Uterus (tissue), 4 donors: ENCODE results near the gene FANCC. TPM values are rescaled to one million over a fixed set of nuclear protein-coding genes. Genes with fewer than 3 reads are reported as not detected.
A peak's percentile ranks its signal among the peaks of the same experiment; 100 is the strongest.

Source experiments
- DNase-seq, 2 donors: peaks; one replicate each; pipeline ENCODE4 v3.0.0-alpha.2; 2019 to 2020
- H3K27ac ChIP-seq, 2 donors: fragments of 200-600 bp; sonication (generic); 1 replicate in 1 of 2; 2 replicates in 1 of 2; pipeline ENCODE4 v1.5.1; 2016 to 2018
- H3K27me3 ChIP-seq, 2 donors: fragments of 200-600 bp; sonication (generic); one replicate each; pipeline ENCODE4 v1.5.1; 2018 to 2019; ENCODE audit warnings: control low read depth in 1 of 2
- H3K36me3 ChIP-seq, 2 donors: fragments of 200-600 bp; sonication (generic); one replicate each; pipeline ENCODE4 v1.5.1; 2019; ENCODE audit warnings: control low read depth in 1 of 2
- H3K4me1 ChIP-seq, 2 donors: fragments of 200-600 bp; sonication (generic); one replicate each; pipeline ENCODE4 v1.5.1; 2018 to 2019; ENCODE audit warnings: control low read depth in 1 of 2
- H3K4me3 ChIP-seq, 2 donors: fragments of 200-600 bp; sonication (generic); 1 replicate in 1 of 2; 2 replicates in 1 of 2; pipeline ENCODE4 v1.5.1; 2018 to 2019; ENCODE audit warnings: mild to moderate bottlenecking in 1 of 2
- H3K9me3 ChIP-seq, 2 donors: fragments of 200-600 bp; sonication (generic); one replicate each; pipeline ENCODE4 v1.5.1; 2019; ENCODE audit warnings: control low read depth in 1 of 2
- CTCF ChIP-seq, 4 experiments: fragments of 200-600 bp in 2 of 4; fragments of 450-650 bp in 2 of 4; sonication (generic) in 2 of 4; IDR thresholded peaks; one replicate each; pipeline ENCODE4 v1.5.1; 2016 to 2019; ENCODE audit warnings: antibody characterized with exemption in 4 of 4, mild to moderate bottlenecking in 2 of 4, moderate library complexity in 1 of 4
- POLR2A ChIP-seq, 2 donors: fragments of 450-650 bp; IDR thresholded peaks; one replicate each; pipeline ENCODE4 v1.6.1; 2016; ENCODE audit warnings: antibody characterized with exemption in 2 of 2, mild to moderate bottlenecking in 1 of 2, moderate library complexity in 1 of 2
- intact Hi-C: fragments of 100-400 bp; cut with DNase I; formaldehyde crosslinking; loops from one replicate; pipeline ENCODE4 v1.15.1; 2023; ENCODE audit warnings: low total_unique reads
- total RNA-seq, 4 donors: library from RNA; depleted of rRNA in 3 of 4; stranded (reverse); fragments of >200 nt in 3 of 4; gene quantifications; one replicate each; pipeline versions ENCODE4 v1.1.0 to v1.2.4, GENCODE V29; 2014 to 2023
- donor health status: DM: yes; HTN: yes; CAD: no.

Gene FANCC
- total RNA-seq, 4 donors from 2014 or later: 4.1 to 21.4 (median 15.9) TPM

- no peaks in the 10 kb centered on the region for H3K4me1 ChIP-seq
- TF ChIP-seq POLR2A (IDR thresholded peaks at IDR 0.05): no peak
- peak in 2 of 4 experiments; percentile 21 to 25 for TF ChIP-seq CTCF (IDR thresholded peaks at IDR 0.05)
- H3K4me3 ChIP-seq: no peak overlapping the region
- no peaks in the 10 kb centered on the region for H3K9me3 ChIP-seq
- H3K27ac ChIP-seq: peak overlapping the region; percentile 59 to 61
- no peaks in the 10 kb centered on the region for H3K27me3 ChIP-seq
- no peaks in the 10 kb centered on the region for H3K36me3 ChIP-seq
- intact Hi-C loops: no loop called here
- DNase-seq: peak in 1 of 2 donors; percentile 17
Observed at GRCh38 chr9:95116002-95116807, 201.3 kb downstream of the FANCC start.

GRCh38 chr9:95115104-95115503 lies 202.4 kb downstream of the FANCC start:
- no peaks in the 10 kb centered on the region for H3K9me3 ChIP-seq
- no peak overlapping the region for H3K4me3 ChIP-seq
- intact Hi-C loops: no loop called here
- H3K4me1 ChIP-seq: no peaks in the 10 kb centered on the region
- H3K27ac ChIP-seq: no peak overlapping the region
- no peak for DNase-seq
- H3K27me3 ChIP-seq: no peaks in the 10 kb centered on the region
- H3K36me3 ChIP-seq: no peaks in the 10 kb centered on the region
- TF ChIP-seq POLR2A (IDR thresholded peaks at IDR 0.05): no peak
- no peak for TF ChIP-seq CTCF (IDR thresholded peaks at IDR 0.05)

GRCh38 chr9:95112436-95113280 lies 204.9 kb downstream of the FANCC start:
- no peak for TF ChIP-seq POLR2A (IDR thresholded peaks at IDR 0.05)
- TF ChIP-seq CTCF (IDR thresholded peaks at IDR 0.05): no peak
- Histone ChIP-seq H3K27ac (no peak overlapping the region), H3K27me3 (no peaks in the 10 kb centered on the region), H3K4me3 (no peak overlapping the region), H3K9me3 (no peaks in the 10 kb centered on the region), H3K36me3 (no peaks in the 10 kb centered on the region), H3K4me1 (no peaks in the 10 kb centered on the region)
- intact Hi-C loops: loop anchor here (5.0 kb wide), 1 partner anchor 325 kb away; no protein-coding TSS in a partner anchor
- DNase-seq: no peak

DNA sequence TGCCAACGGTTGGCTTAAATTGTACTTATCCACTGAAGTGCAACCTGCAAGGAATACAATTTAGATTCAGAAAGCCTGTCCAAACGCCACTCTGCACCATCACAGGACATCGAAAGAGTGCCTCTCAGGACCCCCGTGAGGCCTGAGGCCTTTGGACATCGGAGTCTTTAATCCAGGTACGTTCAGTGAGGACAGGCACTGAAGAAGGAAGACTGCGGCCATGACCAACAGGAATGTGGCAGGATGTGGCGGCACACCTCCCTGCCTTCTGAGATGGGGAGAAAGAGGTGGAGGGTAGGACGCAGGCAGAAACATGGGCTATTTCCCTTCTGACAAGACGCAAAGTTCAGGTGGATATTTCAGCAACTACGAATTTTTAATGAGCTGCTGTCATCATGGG lies 205.8 kb downstream of the FANCC start:
- no peak for DNase-seq
- Histone ChIP-seq H3K36me3 (no peaks in the 10 kb centered on the region), H3K4me1 (peaks cover 0 to 7% of the 10 kb centered on the region in 2 donors), H3K4me3 (no peak overlapping the region), H3K27ac (no peak overlapping the region), H3K9me3 (no peaks in the 10 kb centered on the region), H3K27me3 (no peaks in the 10 kb centered on the region)
- intact Hi-C loops: loop anchor here (5.0 kb wide), 1 partner anchor 324 kb away; no protein-coding TSS in a partner anchor
- TF ChIP-seq CTCF (IDR thresholded peaks at IDR 0.05) (no peak), POLR2A (IDR thresholded peaks at IDR 0.05) (no peak)
